GM23248 (cell line): Measurements from ENCODE around the gene LSM12. TPM values are rescaled to one million over a fixed set of nuclear protein-coding genes. Genes with fewer than 3 reads are reported as not detected.

Source experiments
- DNase-seq: peaks from one replicate; pipeline ENCODE4 v3.0.0-alpha.2; 2015
- H2AFZ ChIP-seq: fragments of 200-600 bp; sonication (generic); 2 replicates; pipeline ENCODE4 v1.6.1; 2016; ENCODE audit warnings: antibody characterized with exemption
- H3F3A ChIP-seq: fragments of 200-600 bp; sonication (generic); 2 replicates; pipeline ENCODE4 v1.6.1; 2016; ENCODE audit warnings: mild to moderate bottlenecking, antibody characterized with exemption, mixed run types; ENCODE audit not compliant: insufficient read depth
- H3K27ac ChIP-seq: fragments of 200-600 bp; sonication (generic); 2 replicates; pipeline ENCODE4 v1.5.1; 2016; ENCODE audit warnings: mild to moderate bottlenecking
- H3K27me3 ChIP-seq: fragments of 200-600 bp; sonication (generic); replicated peaks from 2 replicates; pipeline ENCODE4 v1.6.1; 2016; ENCODE audit warnings: mild to moderate bottlenecking; ENCODE audit not compliant: insufficient read depth
- H3K36me3 ChIP-seq: fragments of 200-600 bp; sonication (generic); 2 replicates; pipeline ENCODE4 v1.6.1; 2016; ENCODE audit warnings: low read depth, mild to moderate bottlenecking
- H3K4me1 ChIP-seq: fragments of 200-600 bp; sonication (generic); 2 replicates; pipeline ENCODE4 v1.6.1; 2016; ENCODE audit warnings: mild to moderate bottlenecking; ENCODE audit not compliant: insufficient read depth
- H3K4me2 ChIP-seq: fragments of 200-600 bp; sonication (generic); one replicate; pipeline ENCODE4 v1.6.1; 2016; ENCODE audit warnings: mild to moderate bottlenecking; ENCODE audit not compliant: unreplicated experiment
- H3K4me3 ChIP-seq: fragments of 200-600 bp; sonication (generic); 2 replicates; pipeline ENCODE4 v1.5.1; 2016; ENCODE audit warnings: mild to moderate bottlenecking
- H3K79me2 ChIP-seq: fragments of 200-600 bp; sonication (generic); 2 replicates; pipeline ENCODE4 v1.6.1; 2016; ENCODE audit warnings: mild to moderate bottlenecking; ENCODE audit not compliant: insufficient read depth
- H3K9ac ChIP-seq: fragments of 200-600 bp; sonication (generic); 2 replicates; pipeline ENCODE4 v1.6.1; 2016; ENCODE audit warnings: mild to moderate bottlenecking
- H3K9me2 ChIP-seq: fragments of 200-600 bp; sonication (generic); 2 replicates; pipeline ENCODE4 v1.6.1; 2016; ENCODE audit warnings: mixed run types, mild to moderate bottlenecking, moderate library complexity; ENCODE audit not compliant: insufficient read depth
- H3K9me3 ChIP-seq: fragments of 200-600 bp; sonication (generic); one replicate; pipeline ENCODE4 v1.6.1; 2017; ENCODE audit warnings: low read depth
- H4K20me1 ChIP-seq: fragments of 200-600 bp; sonication (generic); 2 replicates; pipeline ENCODE4 v1.6.0; 2016; ENCODE audit not compliant: insufficient read depth
- EZH2 ChIP-seq: fragments of 200-600 bp; sonication (generic); IDR thresholded peaks from 2 replicates; pipeline ENCODE4 v1.6.1; 2018; ENCODE audit warnings: antibody characterized with exemption, mild to moderate bottlenecking; ENCODE audit not compliant: insufficient read depth, poor library complexity, severe bottlenecking
- EZH2phosphoT487 ChIP-seq: fragments of 200-600 bp; sonication (generic); IDR thresholded peaks from 2 replicates; pipeline ENCODE4 v1.6.1; 2018; ENCODE audit warnings: antibody characterized with exemption, moderate library complexity, mild to moderate bottlenecking, low read depth; ENCODE audit not compliant: insufficient read depth
- WGBS, 2 experiments: methylation state at CpG; one replicate each; pipeline ENCODE4 v1.1.6; 2015 to 2017; ENCODE audit warnings: low lambda C conversion rate in 2 of 2, low coverage in 1 of 2; ENCODE audit errors: missing lambda C conversion rate in 2 of 2; 5-methylcytosine and 5-hydroxymethylcytosine counted together
- in situ Hi-C: fragments of 300-500 bp; cut with MboI; formaldehyde crosslinking; loops from 2 replicates; pipeline ENCODE4 v1.15.0; 2020
- polyA plus RNA-seq: library from polyadenylated mRNA; unstranded; fragments of >200 nt; fragmentation: Nextera tagmentation; extraction: Ambion mirVana; gene quantifications from 2 replicates; pipeline ENCODE4 v1.2.1, GENCODE V29; 2016
- total RNA-seq: library from RNA; depleted of rRNA; stranded (reverse); fragments of >200 nt; shearing (Covaris generic); gene quantifications from 2 replicates; pipeline ENCODE4 v1.2.3, GENCODE V29; 2014

LSM12 gene
- total and polyA plus RNA-seq, 2 experiments from 2014 or later, result 36.1 to 122 TPM

DNA sequence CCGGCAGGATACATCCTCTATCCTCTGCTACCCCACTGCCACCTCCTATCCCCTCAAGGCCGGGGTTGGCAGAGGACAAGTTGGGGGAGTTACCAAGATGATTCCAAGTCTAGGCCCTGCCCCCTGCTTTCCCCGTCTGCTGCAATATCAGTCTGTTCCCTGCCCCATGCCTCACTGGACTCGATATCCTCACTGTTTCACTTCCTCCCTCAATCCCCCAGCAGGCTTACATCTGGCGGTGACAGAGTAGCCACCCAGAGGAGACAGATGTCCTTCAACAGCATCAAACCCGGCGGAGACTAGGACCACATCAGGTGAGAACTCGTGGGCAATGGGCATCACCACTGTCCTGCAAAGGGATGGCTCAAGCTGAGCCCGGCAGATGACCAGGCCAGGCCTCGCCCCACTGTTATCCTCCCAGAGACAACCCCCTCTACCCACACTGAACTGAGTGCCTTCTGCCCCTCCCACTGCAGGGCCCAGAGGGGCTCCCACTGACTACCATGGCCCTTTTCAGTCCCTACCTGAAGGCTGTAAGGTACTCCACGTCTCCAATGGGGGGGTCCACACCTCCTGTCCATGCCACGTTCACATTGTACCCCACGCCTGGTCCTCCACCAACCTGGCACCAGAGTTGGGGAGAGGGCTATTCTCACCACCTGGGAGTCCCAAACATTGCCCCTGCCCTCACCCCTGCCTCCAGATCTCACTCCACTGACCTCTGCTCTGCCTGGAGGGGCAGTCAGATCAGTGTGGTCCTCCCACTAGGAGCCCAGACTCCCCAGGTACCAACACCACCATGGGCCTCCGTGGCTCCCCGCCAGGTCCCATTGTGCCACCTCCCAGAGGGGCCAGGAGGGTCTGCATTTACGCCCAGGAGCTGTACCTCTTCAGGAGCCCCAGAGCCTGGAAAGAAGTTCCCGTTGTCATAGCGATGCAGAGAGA is 13.7 kb upstream of the LSM12 start:
- no peaks in the 10 kb centered on the region for H3K9me2 ChIP-seq
- no peak overlapping the region for H3K4me3 ChIP-seq
- no peak overlapping the region for H3K4me2 ChIP-seq
- H3K9me3 ChIP-seq, result no peaks in the 10 kb centered on the region
- DNase-seq, result no peak
- no peaks in the 10 kb centered on the region for H3K27me3 ChIP-seq
- no peaks in the 10 kb centered on the region for H4K20me1 ChIP-seq
- no peak overlapping the region for H2AFZ ChIP-seq
- no peak overlapping the region for H3K9ac ChIP-seq
- in situ Hi-C loops, result no loop called here
- H3F3A ChIP-seq, result peaks cover 12% of the 10 kb centered on the region; the same call in 1 of the 2 replicates
- WGBS, 2 experiments, result 80 to 84% methylated on average over 18 of the region's 18 CpGs
- TF ChIP-seq EZH2, result no peak
- H3K36me3 ChIP-seq, result peaks cover 2% of the 10 kb centered on the region; the same call in 1 of the 2 replicates
- peaks cover 7% of the 10 kb centered on the region for H3K4me1 ChIP-seq
- 0 out of 2 replicates have a peak, but pooled peaks cover 9% of the 10 kb centered on the region for H3K79me2 ChIP-seq
- H3K27ac ChIP-seq, result no peak overlapping the region

DNA sequence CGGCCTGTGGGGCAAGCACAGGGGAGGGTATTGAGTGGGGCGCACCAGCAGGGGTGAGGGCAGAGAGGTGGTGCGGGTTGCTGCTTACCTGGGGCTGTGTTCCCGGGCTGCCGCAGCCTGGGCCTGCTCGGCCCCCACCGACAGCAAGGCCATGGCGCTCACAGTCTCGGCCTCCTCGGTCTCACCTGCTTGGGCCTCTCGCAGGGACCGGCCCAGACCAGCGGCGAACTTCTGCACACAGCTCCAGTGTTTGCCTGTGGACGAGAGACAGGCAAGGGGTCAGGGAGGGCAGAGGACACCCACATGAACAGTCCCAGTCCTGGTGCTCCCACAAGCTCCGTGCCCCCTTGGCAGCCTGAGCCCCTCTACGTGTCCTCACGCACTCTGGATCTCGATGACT is 11.9 kb upstream of the LSM12 start:
- Histone ChIP-seq H3K36me3 (peaks cover 4% of the 10 kb centered on the region; the same call in 1 of the 2 replicates), H3K9me3 (no peaks in the 10 kb centered on the region), H3K79me2 (peaks cover 26% of the 10 kb centered on the region), H3K9me2 (no peaks in the 10 kb centered on the region), H3K4me2 (no peak overlapping the region), H3K4me1 (peaks cover 7% of the 10 kb centered on the region), H3K27ac (no peak overlapping the region), H3K9ac (no peak overlapping the region), H3K4me3 (no peak overlapping the region), H3F3A (peaks cover 15% of the 10 kb centered on the region; the same call in 1 of the 2 replicates), H3K27me3 (no peaks in the 10 kb centered on the region), H4K20me1 (no peaks in the 10 kb centered on the region), H2AFZ (no peak overlapping the region)
- in situ Hi-C loops, result no loop called here
- no peak for DNase-seq
- TF ChIP-seq EZH2phosphoT487, result no peak
- no peak for TF ChIP-seq EZH2
- 91 to 93% methylated on average over 13 to 16 of the region's 19 CpGs for WGBS, 2 experiments

DNA sequence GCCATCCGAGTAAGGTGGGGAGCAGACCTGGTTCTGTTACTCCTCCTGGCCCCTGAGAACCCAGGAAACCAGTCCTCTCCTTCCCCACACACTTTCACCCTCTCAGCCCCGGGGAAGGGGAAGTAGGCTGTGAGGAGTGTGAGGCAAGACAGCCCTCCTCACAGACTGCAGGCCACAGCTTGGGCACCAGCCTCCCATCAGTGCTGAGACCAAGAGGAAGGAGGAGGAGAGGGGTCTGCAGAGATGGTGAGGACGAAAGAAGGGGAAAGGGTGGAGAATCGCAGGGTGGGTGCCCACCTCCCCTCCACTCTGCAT is 11.1 kb upstream of the LSM12 start:
- in situ Hi-C loops, result no loop called here

DNA sequence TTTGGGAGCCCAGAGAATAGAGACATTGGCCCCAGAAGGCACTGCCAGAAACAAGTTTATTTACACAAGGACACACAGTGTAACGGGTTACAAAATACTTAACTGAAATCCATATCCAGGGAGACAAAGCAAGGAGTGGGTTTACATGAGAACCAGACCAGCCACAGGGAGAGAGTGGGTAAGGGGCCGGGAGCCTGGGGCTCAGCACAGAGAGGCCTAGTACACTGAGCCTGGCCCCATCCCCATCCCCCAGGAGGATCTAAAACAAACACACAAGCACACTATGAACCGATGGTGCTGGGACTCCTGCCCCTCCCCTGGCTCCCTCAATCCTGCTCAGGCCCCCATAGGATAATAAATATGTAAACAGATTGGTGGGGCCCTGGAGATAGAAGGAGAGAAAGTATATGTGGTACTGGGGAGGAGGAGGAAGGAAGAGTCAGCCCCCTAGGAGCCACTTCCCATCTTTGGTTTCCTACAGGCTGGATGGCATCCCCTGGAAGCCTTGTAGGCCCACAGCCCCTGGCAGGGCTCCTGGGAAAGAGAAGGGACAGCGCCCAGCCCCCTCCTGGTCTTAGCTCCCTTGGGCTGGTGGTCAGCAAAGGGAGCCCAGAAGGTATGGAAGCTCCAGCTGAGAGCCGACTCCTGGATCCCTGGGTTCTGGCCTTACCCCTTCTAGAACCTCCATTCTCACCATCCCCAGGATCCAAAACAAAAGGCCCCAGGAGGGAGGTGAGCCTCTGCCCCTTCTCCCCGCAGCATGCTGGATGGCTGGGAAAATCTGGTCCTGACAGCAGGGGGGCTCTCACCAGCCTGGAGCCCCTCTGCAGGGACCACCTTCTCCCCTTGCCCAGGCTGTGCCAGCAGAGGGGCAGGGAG is 10.5 kb upstream of the LSM12 start:
- in situ Hi-C loops, result no loop called here

More for the DNA sequence above, 11.1 kb upstream of the LSM12 start:
- WGBS, 2 experiments, result 50 to 66% methylated on average over 4 of the region's 4 CpGs
- no peaks in the 10 kb centered on the region for H3K9me2 ChIP-seq
- no peak overlapping the region for H3K4me3 ChIP-seq
- no peak for DNase-seq
- no peaks in the 10 kb centered on the region for H4K20me1 ChIP-seq
- no peak overlapping the region for H3K9ac ChIP-seq
- H3K9me3 ChIP-seq, result no peaks in the 10 kb centered on the region
- H3K27ac ChIP-seq, result no peak overlapping the region
- peaks cover 34% of the 10 kb centered on the region for H3K79me2 ChIP-seq
- no peak overlapping the region for H2AFZ ChIP-seq
- peaks cover 7% of the 10 kb centered on the region for H3K4me1 ChIP-seq
- H3F3A ChIP-seq, result peaks cover 18% of the 10 kb centered on the region; the same call in 1 of the 2 replicates
- H3K27me3 ChIP-seq, result no peaks in the 10 kb centered on the region
- no peak overlapping the region for H3K4me2 ChIP-seq
- TF ChIP-seq EZH2phosphoT487 (no peak), EZH2 (no peak)
- peaks cover 4% of the 10 kb centered on the region; the same call in 1 of the 2 replicates for H3K36me3 ChIP-seq

More for the DNA sequence above, 10.5 kb upstream of the LSM12 start:
- no peak overlapping the region for H3K4me3 ChIP-seq
- peaks cover 40% of the 10 kb centered on the region for H3K79me2 ChIP-seq
- no peak overlapping the region for H2AFZ ChIP-seq
- H3K9me2 ChIP-seq, result no peaks in the 10 kb centered on the region
- no peak overlapping the region; the same call in 1 of the 2 replicates for H3K9ac ChIP-seq
- H4K20me1 ChIP-seq, result no peaks in the 10 kb centered on the region
- H3K36me3 ChIP-seq, result peaks cover 4% of the 10 kb centered on the region; the same call in 1 of the 2 replicates
- H3K4me1 ChIP-seq, result peaks cover 10% of the 10 kb centered on the region
- H3K27me3 ChIP-seq, result no peaks in the 10 kb centered on the region
- WGBS, 2 experiments, result 82 to 85% methylated on average over 5 to 6 of the region's 6 CpGs
- H3K9me3 ChIP-seq, result no peaks in the 10 kb centered on the region
- peaks cover 18% of the 10 kb centered on the region for H3F3A ChIP-seq
- no peak overlapping the region for H3K4me2 ChIP-seq
- no peak overlapping the region for H3K27ac ChIP-seq
- TF ChIP-seq EZH2 (no peak), EZH2phosphoT487 (no peak)
- no peak for DNase-seq
